Naive B cell (primary cell): ENCODE results near the gene PGRMC2. TPM values are rescaled to one million over a fixed set of nuclear protein-coding genes. Genes with fewer than 3 reads are reported as not detected.

Experiments used
- ATAC-seq, 2 donors: fragments of 150-1000 bp; cut with Tn5 transposase; 2 replicates each; pipeline ENCODE4 v1.10.0; 2021; ENCODE audit warnings: low read depth in 2 of 2, mild to moderate bottlenecking in 2 of 2, moderate library complexity in 2 of 2
- DNase-seq: peaks from one replicate; pipeline ENCODE4 v3.0.0; 2022
- H3K27ac Mint-ChIP-seq, 6 donors: one replicate each; pipeline ENCODE4 v1.8.0; 2020 to 2022; ENCODE audit warnings: mild to moderate bottlenecking in 6 of 6, mixed read lengths in 6 of 6, moderate library complexity in 5 of 6, inconsistent platforms in 2 of 6
- H3K27me3 Mint-ChIP-seq, 3 donors: one replicate each; pipeline ENCODE4 v1.8.0; 2021 to 2022; ENCODE audit warnings: mixed read lengths in 3 of 3, mild to moderate bottlenecking in 1 of 3
- H3K36me3 Mint-ChIP-seq, 2 donors: one replicate each; pipeline ENCODE4 v1.8.0; 2020 to 2022; ENCODE audit warnings: mixed read lengths in 2 of 2, inconsistent platforms in 1 of 2, mild to moderate bottlenecking in 1 of 2
- H3K4me1 Mint-ChIP-seq, 3 donors: one replicate each; pipeline ENCODE4 v1.8.0; 2020 to 2022; ENCODE audit warnings: mixed read lengths in 3 of 3, inconsistent platforms in 1 of 3, mild to moderate bottlenecking in 1 of 3, moderate library complexity in 1 of 3
- H3K4me3 Mint-ChIP-seq, 8 donors: one replicate each; pipeline ENCODE4 v1.8.0; 2020 to 2022; ENCODE audit warnings: mild to moderate bottlenecking in 8 of 8, mixed read lengths in 8 of 8, moderate library complexity in 8 of 8, inconsistent platforms in 2 of 8
- H3K9me3 Mint-ChIP-seq, 7 donors: one replicate each; pipeline ENCODE4 v1.8.0; 2020 to 2022; ENCODE audit warnings: mixed read lengths in 7 of 7, mild to moderate bottlenecking in 5 of 7, inconsistent platforms in 2 of 7, moderate library complexity in 1 of 7
- polyA plus RNA-seq, 6 donors: library from polyadenylated mRNA; unstranded; fragments of 300-500 nt; fragmentation: Illumina TruSeq; gene quantifications; one replicate each; pipeline ENCODE4 v1.2.3, GENCODE V29; 2021; ENCODE audit warnings: low read depth in 6 of 6

The PGRMC2 gene
- polyA plus RNA-seq, 6 donors from 2014 or later = 8.8 to 20.4 (median 13.6) TPM

- Mint-ChIP-seq H3K4me1 (peaks cover 0 to 4% (median 0%) of the 10 kb centered on the region in 3 donors), H3K27me3 (no peaks in the 10 kb centered on the region), H3K4me3 (no peak overlapping the region), H3K9me3 (peaks cover 0 to 4% (median 0%) of the 10 kb centered on the region in 7 donors), H3K36me3 (peaks cover 22 to 48% of the 10 kb centered on the region in 2 donors), H3K27ac (no peak overlapping the region)
- ATAC-seq (no peak), DNase-seq (no peak)
Measured at GRCh38 chr4:128311659-128312403, 24.2 kb upstream of the PGRMC2 start.

- H3K27ac Mint-ChIP-seq = peak overlapping the region in 1 of 6 donors; percentile 89
- DNase-seq (no peak), ATAC-seq (no peak)
- H3K4me1 Mint-ChIP-seq = no peaks in the 10 kb centered on the region
- H3K9me3 Mint-ChIP-seq = peaks cover 0 to 4% (median 0%) of the 10 kb centered on the region in 7 donors
- H3K36me3 Mint-ChIP-seq = peaks cover 18 to 42% of the 10 kb centered on the region in 2 donors
- no peak overlapping the region for H3K4me3 Mint-ChIP-seq
- no peaks in the 10 kb centered on the region for H3K27me3 Mint-ChIP-seq
Measured at GRCh38 chr4:128310266-128310697, 22.7 kb upstream of the PGRMC2 start.

- no peak for ATAC-seq
- DNase-seq = no peak
- H3K27ac Mint-ChIP-seq = peak overlapping the region in 1 of 6 donors; percentile 89
- no peaks in the 10 kb centered on the region for H3K27me3 Mint-ChIP-seq
- H3K36me3 Mint-ChIP-seq = peaks cover 21 to 35% of the 10 kb centered on the region in 2 donors
- no peak overlapping the region for H3K4me3 Mint-ChIP-seq
- peaks cover 0 to 2% (median 0%) of the 10 kb centered on the region in 7 donors for H3K9me3 Mint-ChIP-seq
- H3K4me1 Mint-ChIP-seq = no peaks in the 10 kb centered on the region
Measured at GRCh38 chr4:128309585-128309984, 22.0 kb upstream of the PGRMC2 start.

- DNase-seq = no peak
- H3K4me1 Mint-ChIP-seq = no peaks in the 10 kb centered on the region
- no peak overlapping the region for H3K27ac Mint-ChIP-seq
- no peaks in the 10 kb centered on the region for H3K9me3 Mint-ChIP-seq
- peaks cover 21 to 29% of the 10 kb centered on the region in 2 donors for H3K36me3 Mint-ChIP-seq
- H3K4me3 Mint-ChIP-seq = no peak overlapping the region
- no peak for ATAC-seq
- no peaks in the 10 kb centered on the region for H3K27me3 Mint-ChIP-seq
Measured at GRCh38 chr4:128308986-128309385, 21.4 kb upstream of the PGRMC2 start.

GRCh38 chr4:128307123-128307571 lies 19.5 kb upstream of the PGRMC2 start:
- Mint-ChIP-seq H3K27ac (peak overlapping the region in 1 of 6 donors; percentile 1), H3K9me3 (no peaks in the 10 kb centered on the region), H3K4me1 (no peaks in the 10 kb centered on the region), H3K4me3 (peak overlapping the region in 1 of 8 donors; percentile 51), H3K36me3 (peaks cover 21 to 35% of the 10 kb centered on the region in 2 donors), H3K27me3 (no peaks in the 10 kb centered on the region)
- DNase-seq = no peak
- ATAC-seq = no peak

GRCh38 chr4:128305942-128306341 lies 18.3 kb upstream of the PGRMC2 start:
- Mint-ChIP-seq H3K4me1 (no peaks in the 10 kb centered on the region), H3K27ac (no peak overlapping the region)

GRCh38 chr4:128303986-128304385 lies 16.4 kb upstream of the PGRMC2 start:
- H3K4me3 Mint-ChIP-seq = no peak overlapping the region
- DNase-seq (no peak), ATAC-seq (no peak)
- no peak overlapping the region for H3K27ac Mint-ChIP-seq
- peaks cover 24 to 32% of the 10 kb centered on the region in 2 donors for H3K36me3 Mint-ChIP-seq
- H3K27me3 Mint-ChIP-seq = no peaks in the 10 kb centered on the region
- H3K4me1 Mint-ChIP-seq = no peaks in the 10 kb centered on the region
- H3K9me3 Mint-ChIP-seq = no peaks in the 10 kb centered on the region

More at GRCh38 chr4:128305942-128306341, 18.3 kb upstream of the PGRMC2 start:
- DNase-seq = no peak
- ATAC-seq = no peak
- no peaks in the 10 kb centered on the region for H3K9me3 Mint-ChIP-seq
- H3K36me3 Mint-ChIP-seq = peaks cover 25 to 37% of the 10 kb centered on the region in 2 donors
- no peak overlapping the region for H3K4me3 Mint-ChIP-seq
- H3K27me3 Mint-ChIP-seq = no peaks in the 10 kb centered on the region

GRCh38 chr4:128303405-128303785 lies 15.8 kb upstream of the PGRMC2 start:
- ATAC-seq (no peak), DNase-seq (no peak)
- H3K27ac Mint-ChIP-seq = no peak overlapping the region
- no peak overlapping the region for H3K4me3 Mint-ChIP-seq
- no peaks in the 10 kb centered on the region for H3K4me1 Mint-ChIP-seq
- H3K9me3 Mint-ChIP-seq = no peaks in the 10 kb centered on the region
- peaks cover 27 to 31% of the 10 kb centered on the region in 2 donors for H3K36me3 Mint-ChIP-seq
- no peaks in the 10 kb centered on the region for H3K27me3 Mint-ChIP-seq

GRCh38 chr4:128301979-128302378 lies 14.4 kb upstream of the PGRMC2 start:
- Mint-ChIP-seq H3K36me3 (peaks cover 30 to 34% of the 10 kb centered on the region in 2 donors), H3K9me3 (no peaks in the 10 kb centered on the region), H3K27ac (peak overlapping the region in 1 of 6 donors; percentile 73), H3K4me1 (no peaks in the 10 kb centered on the region), H3K4me3 (no peak overlapping the region), H3K27me3 (no peaks in the 10 kb centered on the region)
- ATAC-seq (no peak), DNase-seq (no peak)

GRCh38 chr4:128299848-128300247 lies 12.2 kb upstream of the PGRMC2 start:
- Mint-ChIP-seq H3K27ac (no peak overlapping the region), H3K36me3 (peaks cover 28 to 34% of the 10 kb centered on the region in 2 donors), H3K4me3 (no peak overlapping the region), H3K9me3 (no peaks in the 10 kb centered on the region), H3K27me3 (no peaks in the 10 kb centered on the region), H3K4me1 (no peaks in the 10 kb centered on the region)
- no peak for DNase-seq
- ATAC-seq = no peak

GRCh38 chr4:128298852-128299251 lies 11.2 kb upstream of the PGRMC2 start:
- ATAC-seq = peak in 1 of 2 donors; percentile 35
- Mint-ChIP-seq H3K4me1 (no peaks in the 10 kb centered on the region), H3K27ac (no peak overlapping the region)

GRCh38 chr4:128298146-128298758 lies 10.6 kb upstream of the PGRMC2 start:
- Mint-ChIP-seq H3K27ac (no peak overlapping the region), H3K4me3 (peak overlapping the region in 1 of 8 donors; percentile 45), H3K4me1 (no peaks in the 10 kb centered on the region), H3K9me3 (no peaks in the 10 kb centered on the region), H3K27me3 (no peaks in the 10 kb centered on the region), H3K36me3 (peaks cover 28 to 35% of the 10 kb centered on the region in 2 donors)
- ATAC-seq = no peak
- no peak for DNase-seq

More at GRCh38 chr4:128298852-128299251, 11.2 kb upstream of the PGRMC2 start:
- H3K27me3 Mint-ChIP-seq = no peaks in the 10 kb centered on the region
- H3K36me3 Mint-ChIP-seq = peaks cover 28 to 40% of the 10 kb centered on the region in 2 donors
- DNase-seq = no peak
- H3K9me3 Mint-ChIP-seq = no peaks in the 10 kb centered on the region
- H3K4me3 Mint-ChIP-seq = no peak overlapping the region

GRCh38 chr4:128295255-128295654 lies 7.6 kb upstream of the PGRMC2 start:
- H3K27ac Mint-ChIP-seq = no peak overlapping the region
- no peaks in the 10 kb centered on the region for H3K9me3 Mint-ChIP-seq
- H3K4me3 Mint-ChIP-seq = no peak overlapping the region
- ATAC-seq = no peak
- no peak for DNase-seq
- no peaks in the 10 kb centered on the region for H3K27me3 Mint-ChIP-seq
- peaks cover 17 to 30% of the 10 kb centered on the region in 2 donors for H3K36me3 Mint-ChIP-seq
- H3K4me1 Mint-ChIP-seq = peaks cover 0 to 7% (median 0%) of the 10 kb centered on the region in 3 donors

GRCh38 chr4:128294464-128294863 lies 6.9 kb upstream of the PGRMC2 start:
- H3K27ac Mint-ChIP-seq = no peak overlapping the region
- H3K9me3 Mint-ChIP-seq = no peaks in the 10 kb centered on the region
- H3K36me3 Mint-ChIP-seq = peaks cover 16 to 25% of the 10 kb centered on the region in 2 donors
- ATAC-seq (no peak), DNase-seq (no peak)
- peaks cover 0 to 7% (median 0%) of the 10 kb centered on the region in 3 donors for H3K4me1 Mint-ChIP-seq
- H3K4me3 Mint-ChIP-seq = no peak overlapping the region
- no peaks in the 10 kb centered on the region for H3K27me3 Mint-ChIP-seq
